Spleen (tissue), 11 donors: ENCODE measurements around the gene TMEM259. TPM values are rescaled to one million over a fixed set of nuclear protein-coding genes. Genes with fewer than 3 reads are reported as not detected.

Experiments used
- DNase-seq: peaks from one replicate; pipeline ENCODE4 v3.0.0-alpha.2; 2020
- H3K27ac ChIP-seq, 8 donors: fragments of 200-600 bp; sonication (generic) in 7 of 8; 1 replicate in 4 of 8; 2 replicates in 4 of 8; pipeline versions ENCODE4 v1.5.0 to v1.8.0; 2016 to 2021; ENCODE audit warnings: inconsistent platforms in 4 of 8, mild to moderate bottlenecking in 4 of 8, moderate library complexity in 1 of 8
- H3K27me3 ChIP-seq, 7 donors: fragments of 200-600 bp; sonication (generic) in 6 of 7; replicated peaks in 1 of 7; 1 replicate in 4 of 7; 2 replicates in 3 of 7; pipeline versions ENCODE4 v1.5.0 to v1.8.0; 2016 to 2021; ENCODE audit warnings: inconsistent platforms in 3 of 7, mild to moderate bottlenecking in 1 of 7
- H3K36me3 ChIP-seq, 6 donors: fragments of 200-600 bp; sonication (generic) in 5 of 6; 1 replicate in 4 of 6; 2 replicates in 2 of 6; pipeline versions ENCODE4 v1.5.0 to v1.8.0; 2016 to 2021; ENCODE audit warnings: inconsistent platforms in 2 of 6
- H3K4me1 ChIP-seq, 6 donors: fragments of 200-600 bp; sonication (generic) in 5 of 6; 1 replicate in 3 of 6; 2 replicates in 3 of 6; pipeline versions ENCODE4 v1.5.0 to v1.8.0; 2016 to 2021; ENCODE audit warnings: inconsistent platforms in 3 of 6
- H3K4me3 ChIP-seq, 8 donors: fragments of 200-600 bp; sonication (generic) in 7 of 8; 1 replicate in 4 of 8; 2 replicates in 4 of 8; pipeline versions ENCODE4 v1.5.0 to v1.8.0; 2016 to 2021; ENCODE audit warnings: inconsistent platforms in 4 of 8, mild to moderate bottlenecking in 4 of 8, moderate library complexity in 2 of 8
- H3K9me3 ChIP-seq, 8 donors: fragments of 200-600 bp; sonication (generic) in 7 of 8; 1 replicate in 4 of 8; 2 replicates in 4 of 8; pipeline versions ENCODE4 v1.5.0 to v1.8.0; 2016 to 2021; ENCODE audit warnings: inconsistent platforms in 4 of 8
- CTCF ChIP-seq, 11 experiments: fragments of 200-600 bp in 7 of 11; fragments of 450-650 bp in 4 of 11; sonication (generic) in 4 of 11; IDR thresholded peaks in 8 of 11; conservative IDR thresholded peaks in 3 of 11; 1 replicate in 7 of 11; 2 replicates in 4 of 11; pipeline versions ENCODE4 v1.4.0 to v1.8.0; 2016 to 2021; ENCODE audit warnings: antibody characterized with exemption in 11 of 11, inconsistent platforms in 4 of 11, mild to moderate bottlenecking in 1 of 11
- POLR2A ChIP-seq, 3 donors: fragments of 450-650 bp; IDR thresholded peaks; one replicate each; pipeline ENCODE4 v1.5.1; 2017; ENCODE audit warnings: antibody characterized with exemption in 3 of 3, mild to moderate bottlenecking in 1 of 3
- POLR2AphosphoS5 ChIP-seq, 3 donors: sonication (generic); formaldehyde crosslinking; IDR thresholded peaks; one replicate each; pipeline ENCODE4 v1.5.1; 2017; ENCODE audit warnings: antibody characterized with exemption in 3 of 3
- WGBS, 5 donors: extraction: QIAGEN DNeasy Blood & Tissue Kit in 3 of 5; methylation state at CpG; one replicate each; pipeline versions ENCODE4 v1.1.5 to v1.1.7; 2013 to 2018; 5-methylcytosine and 5-hydroxymethylcytosine counted together
- intact Hi-C: fragments of 100-400 bp; cut with DNase I; formaldehyde crosslinking; loops from one replicate; pipeline ENCODE4 v1.15.0; 2023; ENCODE audit warnings: low total_unique reads
- polyA plus RNA-seq, 3 donors: library from polyadenylated mRNA; stranded (reverse); fragments of 200-250 nt; gene quantifications; one replicate each; pipeline ENCODE4 v1.2.1, GENCODE V29; 2013
- total RNA-seq, 7 donors: library from RNA; depleted of rRNA in 3 of 7; stranded (reverse); fragments of >200 nt in 3 of 7; fragmentation: NEBNext Ultra II Directional in 4 of 7; extraction: Animal tissue kit (Norgen Biotek cat#: 25700) in 4 of 7; gene quantifications; one replicate each; pipeline versions ENCODE4 v1.1.0 to v1.2.1, GENCODE V29; 2016 to 2021
- donor health status: healthy with polysubstance abuse.
- donor health status: DM: no; HTN: no; CAD: no; lungs with moderate emphysema.
- donor health status: DM: no; HTN: no; CAD: no.
- donor health status: Bipolar disorder and iron deficiency.
- donor health status: healthy.
- donor health status: DM: no; HTN: no; CAD: no.
- donor health status: DM: yes; HTN: yes; CAD: no.

Gene TMEM259
- total and polyA plus RNA-seq, 10 donors = 172 to 560 (median 241) TPM

GRCh38 chr19:1042689-1043511 lies 22.0 kb upstream of the TMEM259 start:
- no peaks in the 10 kb centered on the region for H3K27me3 ChIP-seq
- intact Hi-C loops = no loop called here
- H3K9me3 ChIP-seq = no peaks in the 10 kb centered on the region
- peak in 1 of 3 donors; percentile 6 for TF ChIP-seq POLR2AphosphoS5 (IDR thresholded peaks at IDR 0.05)
- no peak for TF ChIP-seq POLR2A (IDR thresholded peaks at IDR 0.05)
- H3K4me3 ChIP-seq = no peak overlapping the region
- peaks cover 0 to 71% (median 30%) of the 10 kb centered on the region in 6 donors for H3K36me3 ChIP-seq
- peak; percentile 75 for DNase-seq
- no peak overlapping the region for H3K27ac ChIP-seq
- peaks cover 28 to 72% (median 55%) of the 10 kb centered on the region in 6 donors for H3K4me1 ChIP-seq
- 73 to 91% (median 87%) methylated on average over 12 to 23 of the region's 23 CpGs for WGBS, 5 donors

GRCh38 chr19:1041835-1042685 lies 21.1 kb upstream of the TMEM259 start:
- Histone ChIP-seq H3K27ac (peak overlapping the region in 3 of 8 donors; percentile 85 to 94 (median 93)), H3K9me3 (no peaks in the 10 kb centered on the region), H3K27me3 (no peaks in the 10 kb centered on the region), H3K36me3 (peaks cover 0 to 71% (median 26%) of the 10 kb centered on the region in 6 donors), H3K4me3 (peak overlapping the region in 4 of 8 donors; percentile 70 to 92 (median 76)), H3K4me1 (peaks cover 36 to 74% (median 59%) of the 10 kb centered on the region in 6 donors)
- DNase-seq = peak; percentile 85
- intact Hi-C loops = no loop called here
- TF ChIP-seq CTCF (IDR thresholded peaks at IDR 0.05 in 8 of 11, conservative IDR thresholded peaks at IDR 0.05 in 3 of 11) (no peak), POLR2AphosphoS5 (IDR thresholded peaks at IDR 0.05) (no peak), POLR2A (IDR thresholded peaks at IDR 0.05) (no peak)
- 76 to 95% (median 83%) methylated on average over 4 to 43 of the region's 43 CpGs for WGBS, 5 donors

GRCh38 chr19:1041272-1041834 lies 20.4 kb upstream of the TMEM259 start:
- peak overlapping the region in 6 of 8 donors; percentile 84 to 94 (median 88) for H3K27ac ChIP-seq
- intact Hi-C loops = no loop called here

GRCh38 chr19:1040476-1041271 lies 19.8 kb upstream of the TMEM259 start:
- H3K4me3 ChIP-seq = peak overlapping the region; percentile 56 to 92 (median 70)
- peak overlapping the region in 7 of 8 donors; percentile 84 to 94 (median 87) for H3K27ac ChIP-seq
- no peaks in the 10 kb centered on the region for H3K9me3 ChIP-seq
- TF ChIP-seq POLR2A (IDR thresholded peaks at IDR 0.05) (no peak), POLR2AphosphoS5 (IDR thresholded peaks at IDR 0.05) (peak in 2 of 3 donors; percentile 29 to 53), CTCF (IDR thresholded peaks at IDR 0.05 in 8 of 11, conservative IDR thresholded peaks at IDR 0.05 in 3 of 11) (no peak)
- peaks cover 0 to 72% (median 33%) of the 10 kb centered on the region in 6 donors for H3K36me3 ChIP-seq
- no peaks in the 10 kb centered on the region for H3K27me3 ChIP-seq
- H3K4me1 ChIP-seq = peaks cover 38 to 78% (median 61%) of the 10 kb centered on the region in 6 donors
- 1 to 3% (median 2%) methylated on average over 17 to 27 of the region's 27 CpGs for WGBS, 5 donors
- DNase-seq = peak; percentile 96
- intact Hi-C loops = no loop called here

More at GRCh38 chr19:1041272-1041834, 20.4 kb upstream of the TMEM259 start:
- H3K27me3 ChIP-seq = no peaks in the 10 kb centered on the region
- H3K4me3 ChIP-seq = peak overlapping the region in 7 of 8 donors; percentile 56 to 92 (median 71)
- 45 to 50% (median 46%) methylated on average over 25 to 26 of the region's 26 CpGs for WGBS, 5 donors
- peak; percentile 85 for DNase-seq
- peaks cover 0 to 71% (median 28%) of the 10 kb centered on the region in 6 donors for H3K36me3 ChIP-seq
- no peak for TF ChIP-seq POLR2A (IDR thresholded peaks at IDR 0.05)
- H3K9me3 ChIP-seq = no peaks in the 10 kb centered on the region
- H3K4me1 ChIP-seq = peaks cover 38 to 75% (median 58%) of the 10 kb centered on the region in 6 donors
